Stomach smooth muscle (tissue), 2 donors: ENCODE results near the gene ABHD1.

Experiments
- H3K27ac ChIP-seq: one replicate; pipeline ENCODE4 v1.7.0; 2013; ENCODE audit warnings: mild to moderate bottlenecking, low read length, inconsistent platforms
- H3K27me3 ChIP-seq, 2 donors: one replicate each; pipeline ENCODE4 v1.7.0; 2013; ENCODE audit warnings: low read length in 2 of 2; ENCODE audit not compliant: insufficient read depth in 2 of 2, control insufficient read depth in 1 of 2
- H3K36me3 ChIP-seq, 2 donors: one replicate each; pipeline ENCODE4 v1.7.0; 2013; ENCODE audit warnings: low read length in 2 of 2; ENCODE audit not compliant: control insufficient read depth in 2 of 2, insufficient read depth in 2 of 2
- H3K4me1 ChIP-seq: one replicate; pipeline ENCODE4 v1.7.0; 2013; ENCODE audit warnings: low read length; ENCODE audit not compliant: control insufficient read depth, insufficient read depth
- H3K4me3 ChIP-seq, 2 donors: one replicate each; pipeline ENCODE4 v1.7.0; 2013; ENCODE audit warnings: low read length in 2 of 2
- H3K9ac ChIP-seq, 2 donors: one replicate each; pipeline ENCODE4 v1.7.0; 2013; ENCODE audit warnings: low read length in 2 of 2, mild to moderate bottlenecking in 1 of 2
- H3K9me3 ChIP-seq, 2 donors: one replicate each; pipeline ENCODE4 v1.7.0; 2013; ENCODE audit warnings: low read length in 2 of 2; ENCODE audit not compliant: control insufficient read depth in 2 of 2
- donor health status: healthy.
- donor health status: Pancreatic carcinoma.

Gene ABHD1

GRCh38 chr2:27128668-27129571 lies 5.3 kb downstream of the ABHD1 start:
- Histone ChIP-seq H3K4me1 (peaks cover 18% of the 10 kb centered on the region), H3K27ac (no peak overlapping the region), H3K4me3 (no peak overlapping the region), H3K9me3 (no peaks in the 10 kb centered on the region), H3K27me3 (no peaks in the 10 kb centered on the region), H3K9ac (no peak overlapping the region), H3K36me3 (peaks cover 21 to 28% of the 10 kb centered on the region in 2 donors)

GRCh38 chr2:27130396-27130795 lies 6.8 kb downstream of the ABHD1 start:
- Histone ChIP-seq H3K4me1 (peaks cover 18% of the 10 kb centered on the region), H3K27me3 (no peaks in the 10 kb centered on the region), H3K36me3 (peaks cover 21 to 28% of the 10 kb centered on the region in 2 donors), H3K9ac (no peak overlapping the region), H3K9me3 (no peaks in the 10 kb centered on the region), H3K27ac (no peak overlapping the region), H3K4me3 (no peak overlapping the region)

- peaks cover 21 to 28% of the 10 kb centered on the region in 2 donors for H3K36me3 ChIP-seq
- H3K27ac ChIP-seq, result no peak overlapping the region
- H3K4me3 ChIP-seq, result no peak overlapping the region
- no peaks in the 10 kb centered on the region for H3K27me3 ChIP-seq
- H3K9ac ChIP-seq, result no peak overlapping the region
- no peaks in the 10 kb centered on the region for H3K9me3 ChIP-seq
- peaks cover 18% of the 10 kb centered on the region for H3K4me1 ChIP-seq
These were observed 7.8 kb downstream of the ABHD1 start for GRCh38 chr2:27131429-27131828.

- Histone ChIP-seq H3K9me3 (no peaks in the 10 kb centered on the region), H3K27me3 (no peaks in the 10 kb centered on the region), H3K4me1 (peaks cover 18% of the 10 kb centered on the region), H3K36me3 (peaks cover 21 to 28% of the 10 kb centered on the region in 2 donors), H3K27ac (no peak overlapping the region), H3K9ac (peak overlapping the region; percentile 87 to 90), H3K4me3 (peak overlapping the region; percentile 85 to 88)
These were observed 9.7 kb downstream of the ABHD1 start for GRCh38 chr2:27133195-27133875.

GRCh38 chr2:27133905-27134780 lies 10.5 kb downstream of the ABHD1 start, which contains the start of gene PREB:
PREB (minus strand) TSS chr2:27134636; CDS start chr2:27134421, 215 bp downstream.
- H3K9me3 ChIP-seq, result no peaks in the 10 kb centered on the region
- peaks cover 18 to 26% of the 10 kb centered on the region in 2 donors for H3K36me3 ChIP-seq
- H3K9ac ChIP-seq, result peak within 1 kb of the TSS; percentile 87 to 90
- peak within 1 kb of the TSS; percentile 85 to 88 for H3K4me3 ChIP-seq
- peak within 1 kb of the TSS; percentile 71 for H3K27ac ChIP-seq
- H3K4me1 ChIP-seq, result peaks cover 18% of the 10 kb centered on the region
- no peaks in the 10 kb centered on the region for H3K27me3 ChIP-seq

GRCh38 chr2:27134781-27135477 lies 11.3 kb downstream of the ABHD1 start:
- H3K27ac ChIP-seq, result peak overlapping the region; percentile 71
- H3K9ac ChIP-seq, result peak overlapping the region in 1 of 2 donors; percentile 87
- H3K4me3 ChIP-seq, result peak overlapping the region; percentile 85 to 88
- H3K36me3 ChIP-seq, result peaks cover 13 to 24% of the 10 kb centered on the region in 2 donors
- no peaks in the 10 kb centered on the region for H3K9me3 ChIP-seq
- H3K4me1 ChIP-seq, result peaks cover 18% of the 10 kb centered on the region
- no peaks in the 10 kb centered on the region for H3K27me3 ChIP-seq

- H3K36me3 ChIP-seq, result peaks cover 13 to 19% of the 10 kb centered on the region in 2 donors
- H3K27me3 ChIP-seq, result no peaks in the 10 kb centered on the region
- H3K27ac ChIP-seq, result no peak overlapping the region
These were observed 11.9 kb downstream of the ABHD1 start for GRCh38 chr2:27135478-27135955.

GRCh38 chr2:27136751-27137150 lies 13.1 kb downstream of the ABHD1 start:
- no peak overlapping the region for H3K4me3 ChIP-seq
- no peak overlapping the region for H3K27ac ChIP-seq
- H3K36me3 ChIP-seq, result peaks cover 2 to 7% of the 10 kb centered on the region in 2 donors
- no peaks in the 10 kb centered on the region for H3K9me3 ChIP-seq
- no peak overlapping the region for H3K9ac ChIP-seq
- H3K4me1 ChIP-seq, result peaks cover 18% of the 10 kb centered on the region
- no peaks in the 10 kb centered on the region for H3K27me3 ChIP-seq

More at GRCh38 chr2:27135478-27135955, 11.9 kb downstream of the ABHD1 start:
- Histone ChIP-seq H3K9me3 (no peaks in the 10 kb centered on the region), H3K4me3 (no peak overlapping the region), H3K9ac (no peak overlapping the region), H3K4me1 (peaks cover 18% of the 10 kb centered on the region)

- Histone ChIP-seq H3K27ac (no peak overlapping the region), H3K27me3 (no peaks in the 10 kb centered on the region), H3K36me3 (peaks cover 0 to under 1% of the 10 kb centered on the region in 2 donors), H3K9ac (no peak overlapping the region), H3K9me3 (no peaks in the 10 kb centered on the region), H3K4me1 (peaks cover 16% of the 10 kb centered on the region), H3K4me3 (no peak overlapping the region)
These were observed 13.8 kb downstream of the ABHD1 start for GRCh38 chr2:27137322-27137935.
